Midbrain (tissue), 1 donor: Measurements from ENCODE around the gene ZNF157.

Experiments used
- DNase-seq: peaks from one replicate; lab custom pipeline; 2025; lab: John Stamatoyannopoulos, UW

The ZNF157 gene

DNA sequence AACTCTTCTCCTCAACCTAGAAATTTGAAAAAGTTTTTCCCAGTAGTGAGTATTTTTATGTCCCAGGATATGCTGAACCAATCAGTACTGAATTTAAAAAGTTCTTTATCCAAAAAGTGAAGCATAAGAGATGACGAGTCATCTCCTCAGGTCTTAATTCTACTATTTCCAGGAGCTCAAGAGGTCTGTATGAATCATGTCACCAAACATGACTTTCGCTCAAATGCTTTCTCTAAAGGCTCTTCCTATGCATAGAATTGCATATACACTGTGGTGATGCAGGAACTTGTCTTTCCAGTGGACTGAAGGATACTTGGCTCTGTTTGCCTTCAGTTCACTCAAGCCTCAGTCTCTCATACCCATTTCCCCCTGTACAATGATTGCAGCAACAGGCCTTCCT is 76.6 kb downstream of the ZNF157 start:
- DNase-seq, result no peak

DNA sequence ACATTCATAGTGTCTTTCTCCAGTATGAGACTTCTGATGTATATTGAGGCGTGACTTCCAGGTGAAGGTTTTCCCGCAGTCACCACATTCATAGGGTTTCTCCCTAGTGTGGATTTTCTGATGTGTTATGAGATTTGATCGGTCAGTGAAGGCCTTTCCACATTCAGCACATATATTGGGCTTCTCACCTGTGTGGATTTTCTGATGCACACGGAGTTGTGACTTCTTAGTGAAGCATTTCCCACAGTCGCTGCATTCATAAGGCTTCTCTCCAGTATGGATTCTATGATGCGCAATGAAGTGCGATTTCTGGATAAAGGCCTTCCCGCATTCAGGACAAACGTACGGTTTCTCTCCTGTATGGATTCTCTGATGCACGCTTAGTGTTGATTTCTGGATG is 77.2 kb downstream of the ZNF157 start:
- DNase-seq, result no peak

DNA sequence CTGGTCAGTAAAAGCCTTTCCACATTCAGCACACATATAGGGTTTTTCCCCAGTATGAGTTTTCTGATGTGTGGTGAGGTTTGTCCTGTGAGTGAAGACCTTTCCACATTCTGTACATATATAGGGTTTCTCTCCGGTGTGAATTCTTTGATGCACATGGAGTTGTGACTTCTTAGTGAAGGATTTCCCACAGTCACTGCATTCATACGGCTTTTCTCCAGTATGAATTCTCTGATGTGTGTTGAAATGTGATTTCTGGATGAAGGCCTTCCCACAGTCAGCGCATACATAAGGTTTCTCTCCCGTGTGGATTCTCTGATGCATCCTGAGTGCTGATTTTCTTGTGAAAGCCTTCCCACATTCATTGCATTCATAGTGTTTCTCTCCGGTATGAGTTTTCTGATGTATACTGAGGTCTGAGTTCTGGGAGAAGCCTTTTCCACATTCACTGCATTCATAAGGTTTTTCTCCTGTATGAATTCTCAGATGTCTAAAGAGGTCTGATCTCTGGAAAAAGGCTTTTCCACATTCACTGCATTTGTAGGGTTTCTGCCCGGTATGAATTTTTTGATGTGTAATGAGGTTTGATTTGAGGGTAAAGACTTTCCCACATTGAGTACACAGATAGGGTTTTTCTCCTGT is 77.9 kb downstream of the ZNF157 start:
- no peak for DNase-seq

DNA sequence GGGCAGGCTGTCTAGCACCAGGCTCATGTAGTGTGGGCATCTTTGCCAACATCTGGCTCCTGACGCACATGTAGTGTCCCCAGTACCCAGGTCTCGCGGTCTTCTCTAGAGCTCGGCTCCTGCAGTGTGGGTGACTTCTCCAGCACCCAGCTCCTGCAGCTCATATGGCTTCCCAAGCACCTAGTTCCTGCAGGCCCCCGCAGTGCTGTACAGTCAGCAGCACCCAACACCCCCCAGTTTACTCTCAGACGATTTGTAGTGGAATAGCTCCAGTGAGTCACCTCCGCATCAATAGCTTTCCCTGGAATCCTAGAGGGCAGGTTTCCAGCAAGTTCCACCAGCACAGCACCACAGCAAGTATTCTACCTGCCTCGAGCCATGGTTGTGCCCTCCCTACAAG is 81.7 kb downstream of the ZNF157 start:
- no peak for DNase-seq

DNA sequence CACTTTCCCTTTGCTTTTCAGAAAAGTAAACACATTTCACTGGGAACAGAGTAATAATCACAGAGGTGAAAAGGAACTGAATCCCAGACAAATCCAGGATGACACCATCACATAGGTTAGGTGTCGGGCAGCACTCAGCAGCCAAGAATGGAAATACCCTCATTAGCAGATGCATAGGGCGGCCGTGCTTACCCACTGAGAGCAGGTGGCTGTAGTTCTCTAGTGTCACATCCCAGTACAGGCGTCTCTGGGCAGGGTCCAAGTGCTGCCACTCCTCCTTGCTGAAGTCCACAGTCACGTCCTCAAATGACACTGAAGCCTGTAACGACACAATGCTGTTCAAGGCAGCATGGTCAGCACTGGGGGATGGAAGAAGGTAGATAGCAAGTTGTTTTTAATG is 85.7 kb downstream of the ZNF157 start:
- no peak for DNase-seq

DNA sequence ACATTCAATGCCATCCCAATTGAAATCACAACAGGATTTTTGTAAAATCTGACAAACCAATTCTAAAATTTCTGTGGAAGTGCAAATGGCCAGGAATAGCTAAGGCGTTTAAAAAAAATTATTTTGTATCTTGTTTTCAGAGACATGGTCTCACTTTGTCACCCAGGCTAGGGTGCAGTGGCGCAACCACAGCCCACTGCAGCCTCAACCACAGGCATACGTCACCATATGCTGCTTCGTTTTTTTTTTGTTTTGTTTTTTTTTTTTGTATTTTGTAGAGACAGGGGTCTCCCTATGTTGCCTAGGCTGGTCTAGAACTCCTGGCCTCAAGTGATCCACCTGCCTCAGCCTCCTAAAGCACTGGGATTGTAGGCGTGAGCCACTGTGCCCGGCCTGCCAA is 88.2 kb downstream of the ZNF157 start:
- DNase-seq, result no peak

DNA sequence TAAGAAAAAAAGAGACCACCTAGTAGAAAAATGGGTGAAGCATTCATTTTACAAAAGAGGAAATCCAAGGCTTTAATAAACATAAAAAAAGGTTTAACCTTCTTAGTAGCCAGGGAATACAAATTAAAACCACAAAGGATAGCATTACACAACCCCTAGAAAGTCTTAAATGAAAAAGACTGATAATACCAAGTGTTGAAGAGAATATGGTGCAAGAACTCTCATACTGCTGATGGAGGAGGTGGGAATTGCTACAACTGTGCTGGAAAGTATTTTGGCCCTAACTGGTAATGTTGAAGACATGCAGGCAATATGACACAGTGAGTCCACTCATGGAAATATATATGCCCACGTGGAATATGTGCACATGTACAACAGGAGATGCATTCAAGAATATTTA is 90.2 kb downstream of the ZNF157 start:
- no peak for DNase-seq
